Measurements from ENCODE around the gene MAN2B2.
"Not testable (repeated sequence)": the region's sequence is repeated elsewhere in the genome, so short reads cannot be mapped to it uniquely, and the experiment has no call there.

The MAN2B2 gene

DNA sequence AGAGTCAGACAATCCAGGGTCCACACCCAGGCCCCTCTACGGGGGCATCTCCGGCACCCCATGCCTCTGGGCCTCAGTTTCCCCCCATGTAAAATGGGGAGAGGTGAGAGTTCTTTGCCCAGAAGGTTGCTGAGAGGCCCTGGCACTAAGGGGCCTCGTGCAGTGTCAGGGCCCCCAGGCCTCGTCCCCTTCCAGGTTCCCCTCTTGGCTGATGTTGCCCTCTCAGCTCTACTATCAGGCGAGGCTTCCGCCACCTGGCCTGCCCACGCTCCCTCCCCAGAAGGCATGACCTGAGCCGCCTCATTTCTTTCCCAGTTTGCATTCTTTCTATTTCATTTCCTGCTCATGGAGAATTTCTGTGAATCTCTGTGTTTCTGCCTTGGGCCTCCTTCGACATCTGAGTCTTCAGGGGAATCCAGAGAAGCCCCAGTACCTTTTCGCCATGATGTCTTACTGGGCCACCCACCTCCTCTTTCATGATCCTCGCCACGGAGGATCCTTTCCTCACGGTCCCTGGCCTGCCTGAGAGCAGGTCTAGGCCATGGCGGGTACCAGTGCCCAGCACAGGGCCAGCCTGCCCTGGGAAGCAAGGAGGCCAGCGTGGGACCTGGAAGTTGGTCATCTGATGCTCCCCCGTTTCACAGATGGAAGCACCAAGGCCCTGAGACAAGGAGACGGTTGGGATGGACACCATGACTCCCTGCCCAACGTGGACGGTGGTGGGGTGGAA is 43.6 kb downstream of the MAN2B2 start:
- no peak for DNase-seq

DNA sequence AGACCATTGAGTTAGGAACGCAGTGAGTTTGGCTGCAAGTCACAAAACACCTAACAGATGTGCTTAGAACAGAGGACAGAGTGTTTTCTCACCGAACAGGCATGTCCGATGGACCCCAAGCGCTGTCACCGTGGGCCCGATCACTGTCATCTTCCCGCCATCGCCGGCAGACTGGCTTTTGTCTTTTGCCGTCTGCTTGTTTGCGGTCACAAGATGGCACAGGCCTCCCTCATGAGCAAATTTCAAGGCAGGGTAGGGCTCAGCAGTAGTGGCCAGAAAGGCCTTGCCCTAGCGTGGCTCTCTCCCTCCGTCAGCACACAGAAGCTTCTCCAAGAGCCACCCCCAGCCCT is 44.1 kb downstream of the MAN2B2 start:
- DNase-seq: no peak

DNA sequence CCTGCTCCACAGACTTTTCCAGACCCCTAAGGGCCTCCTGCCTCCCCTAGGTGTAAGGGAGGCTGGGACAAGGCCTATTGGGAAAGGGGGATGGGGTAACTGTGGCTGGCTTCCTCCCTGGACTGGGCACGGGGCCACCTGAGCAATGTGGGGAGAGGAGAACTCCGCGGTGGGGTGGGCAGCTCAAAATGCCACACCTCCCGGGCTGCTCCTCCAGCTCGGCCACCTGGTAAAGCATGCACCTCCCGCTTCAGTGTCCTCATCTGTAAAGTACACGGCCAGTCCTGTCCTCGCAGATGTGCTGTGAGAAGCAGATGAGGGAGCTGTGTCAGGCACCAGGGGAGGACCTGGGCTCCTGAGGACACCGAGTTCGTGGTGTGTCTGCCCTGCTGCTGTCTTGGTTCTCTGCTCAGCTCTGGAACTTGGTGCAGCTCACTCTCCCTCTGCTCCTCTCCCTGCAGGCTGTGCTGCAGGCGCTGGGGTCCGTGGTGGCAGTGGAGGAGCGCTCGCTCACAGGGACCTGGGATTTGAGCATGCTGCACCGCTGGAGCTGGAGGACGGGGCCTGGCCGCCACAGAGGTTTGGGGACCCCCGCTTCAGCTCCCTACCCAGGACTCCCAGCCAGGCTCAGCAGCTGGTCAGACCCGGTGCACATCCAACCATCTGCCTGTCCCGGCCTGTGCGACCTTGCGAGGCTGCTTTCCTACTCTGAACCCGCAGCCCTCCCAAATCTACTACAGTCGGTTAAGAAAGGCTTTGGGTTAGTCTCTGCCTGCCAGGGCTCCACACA is 44.7 kb downstream of the MAN2B2 start:
- DNase-seq: no peak

DNA sequence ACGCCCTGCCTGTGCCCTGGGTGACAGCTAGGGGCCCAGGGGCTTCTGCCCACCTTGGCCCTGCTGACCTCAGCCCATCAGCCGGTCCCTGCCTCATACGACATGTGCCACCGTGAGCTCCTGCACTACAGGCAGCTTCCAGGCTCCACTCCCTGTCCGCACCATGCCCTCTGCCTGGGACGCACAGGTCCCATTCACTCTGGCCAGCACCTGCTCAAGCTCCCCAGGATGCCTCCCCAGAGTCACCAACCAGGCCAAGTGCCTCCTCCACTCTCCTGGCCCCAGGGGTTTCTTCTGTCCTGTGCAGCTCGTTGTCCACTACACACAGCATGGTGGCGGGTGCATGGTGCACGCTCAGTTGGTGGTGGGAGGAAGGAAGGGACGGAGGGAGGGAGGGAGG is 45.3 kb downstream of the MAN2B2 start:
- DNase-seq: no peak

DNA sequence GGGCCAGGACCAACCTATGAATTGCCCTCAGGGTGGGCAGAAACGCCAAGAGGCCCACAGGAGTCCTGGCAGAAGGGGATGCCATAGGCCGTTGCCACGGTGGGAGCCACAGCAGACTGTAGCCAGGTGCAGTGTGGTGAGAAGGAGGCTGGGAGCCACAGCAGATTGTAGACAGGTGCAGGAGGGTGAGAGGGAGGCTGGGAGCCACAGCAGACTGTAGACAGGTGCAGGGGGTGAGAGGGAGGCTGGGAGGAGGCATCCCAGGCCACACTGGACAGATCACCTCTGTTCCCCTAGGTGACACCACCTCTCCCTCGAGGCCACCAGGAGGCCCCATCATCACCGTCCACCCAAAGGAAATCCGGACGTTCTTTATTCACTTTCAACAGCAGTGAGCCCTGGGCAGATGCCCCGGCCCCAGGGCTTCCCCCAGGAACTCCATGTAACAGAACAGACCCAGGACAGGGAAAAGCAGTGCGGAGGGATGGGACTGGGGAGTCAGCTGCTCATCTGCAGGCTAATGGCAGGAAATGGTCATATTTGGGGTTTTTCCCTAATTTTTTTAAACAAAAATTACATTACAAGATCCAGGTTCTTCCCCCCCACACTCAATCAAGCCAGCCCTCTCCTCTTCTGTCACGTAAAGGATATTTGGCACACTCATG is 46.0 kb downstream of the MAN2B2 start:
- DNase-seq: no peak

DNA sequence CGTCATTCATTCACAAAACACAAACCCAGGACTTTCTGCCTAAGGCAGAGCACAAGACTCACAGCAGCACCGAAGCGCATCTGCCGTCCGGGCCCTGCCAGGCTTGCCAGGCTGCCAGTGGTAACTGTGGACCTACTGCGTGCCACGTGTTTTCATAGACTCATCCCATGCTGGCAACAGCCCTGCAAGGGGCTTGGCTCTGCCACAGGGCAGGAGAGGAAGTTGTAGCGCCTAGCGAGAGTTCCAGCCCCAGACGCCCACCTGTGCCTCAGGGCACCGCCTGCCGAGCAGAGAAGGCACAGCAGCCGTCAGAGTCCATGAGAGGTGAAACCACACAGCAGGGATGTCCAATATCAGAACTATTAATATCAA is 46.6 kb downstream of the MAN2B2 start:
- DNase-seq: no peak

DNA sequence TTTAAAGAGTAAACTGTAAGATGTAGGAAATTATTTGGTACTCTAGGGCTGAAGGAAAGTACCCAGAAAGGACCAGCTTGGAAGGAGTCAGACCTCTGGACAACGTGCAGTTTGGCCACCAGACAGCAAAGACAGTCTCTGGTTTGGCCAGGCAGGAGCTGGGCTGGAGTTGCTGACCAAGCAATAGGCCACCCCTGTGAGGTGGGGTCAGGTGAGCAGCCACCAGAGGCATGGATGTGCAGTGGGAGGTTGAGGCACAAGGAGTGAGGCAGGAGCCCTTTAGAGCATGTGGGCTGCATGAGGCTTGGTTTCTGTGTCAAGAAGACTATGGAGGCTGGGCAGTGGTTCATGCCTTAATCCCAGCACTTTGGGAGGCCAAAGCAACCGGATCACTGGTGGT is 47.8 kb downstream of the MAN2B2 start:
- no peak for DNase-seq

DNA sequence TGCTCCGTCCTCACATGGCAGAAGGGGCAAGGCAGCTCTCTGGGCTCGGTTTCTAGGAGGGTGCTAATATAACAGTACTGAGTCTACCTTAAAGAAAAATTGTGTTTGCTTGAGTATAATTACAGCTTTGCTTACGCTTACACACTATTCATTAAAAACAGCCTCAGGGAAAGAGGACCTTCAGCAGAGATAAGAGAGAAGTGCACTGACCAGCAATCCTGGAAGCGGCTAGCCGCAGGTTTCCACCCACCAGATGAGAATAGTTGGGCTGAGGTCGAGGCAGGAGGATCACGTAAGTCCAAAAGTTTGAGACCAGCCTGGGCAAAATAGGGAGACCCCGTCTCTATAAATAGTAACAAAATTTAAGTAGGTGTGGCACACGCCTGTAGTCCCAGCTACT is 50.3 kb downstream of the MAN2B2 start:
- DNase-seq: no peak

DNA sequence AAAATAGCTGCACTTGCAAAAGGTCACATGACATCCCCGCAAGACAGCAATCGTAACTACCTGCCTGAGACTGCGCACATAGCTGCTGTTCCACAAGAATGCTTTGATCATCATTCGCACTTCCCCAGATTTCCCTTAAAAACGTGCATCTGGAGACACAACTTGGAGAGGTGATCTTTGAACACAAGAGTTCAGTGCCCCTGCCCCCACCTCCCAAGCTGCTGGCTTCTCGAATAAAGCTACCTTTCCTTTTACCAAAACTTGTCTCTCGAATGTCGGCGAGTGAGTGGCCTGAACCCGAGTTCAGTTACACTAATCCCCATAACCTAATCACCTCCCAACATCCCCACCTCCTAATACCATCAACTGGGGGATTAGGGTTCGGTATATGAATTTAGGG is 51.1 kb downstream of the MAN2B2 start:
- DNase-seq: no peak

DNA sequence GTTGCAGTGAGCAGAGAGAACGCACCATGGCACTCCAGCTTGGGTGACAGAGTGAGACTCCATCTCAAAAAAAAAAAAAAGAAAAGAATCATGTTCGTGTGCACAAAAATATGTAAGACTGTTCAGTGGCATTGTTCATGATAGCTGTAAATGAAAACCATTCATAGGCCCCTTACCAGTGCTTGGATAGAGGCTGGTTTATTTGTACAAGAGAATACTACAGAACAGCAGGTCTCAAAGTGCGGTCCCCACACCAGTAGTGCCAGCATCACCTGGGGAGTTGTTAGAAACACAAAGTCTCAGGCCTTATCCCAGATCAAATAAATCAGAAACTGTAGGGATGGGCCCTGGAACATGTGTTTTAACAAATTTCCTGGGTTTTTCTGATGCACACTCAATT is 52.8 kb downstream of the MAN2B2 start:
- DNase-seq: no peak

DNA sequence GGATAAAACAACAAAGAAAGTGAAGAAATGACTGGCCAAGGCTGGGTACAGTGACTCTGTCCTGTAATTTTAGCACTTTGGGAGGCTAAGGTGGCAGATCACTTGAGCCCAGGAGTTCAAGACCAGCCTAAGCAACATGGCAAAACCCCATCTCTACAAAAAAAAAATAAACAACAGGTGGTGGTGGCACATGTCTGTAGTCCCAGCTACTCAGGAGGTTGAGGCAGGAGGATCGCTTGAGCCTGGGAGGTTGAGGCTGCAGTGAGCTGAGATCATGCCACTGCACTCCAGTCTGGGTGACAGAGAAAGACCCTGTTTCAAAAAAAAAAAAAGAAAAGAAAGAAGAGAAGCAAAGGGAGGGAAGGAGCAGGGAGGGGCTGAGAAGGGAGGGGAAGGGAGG is 53.5 kb downstream of the MAN2B2 start:
- not testable (repeated sequence) for DNase-seq

DNA sequence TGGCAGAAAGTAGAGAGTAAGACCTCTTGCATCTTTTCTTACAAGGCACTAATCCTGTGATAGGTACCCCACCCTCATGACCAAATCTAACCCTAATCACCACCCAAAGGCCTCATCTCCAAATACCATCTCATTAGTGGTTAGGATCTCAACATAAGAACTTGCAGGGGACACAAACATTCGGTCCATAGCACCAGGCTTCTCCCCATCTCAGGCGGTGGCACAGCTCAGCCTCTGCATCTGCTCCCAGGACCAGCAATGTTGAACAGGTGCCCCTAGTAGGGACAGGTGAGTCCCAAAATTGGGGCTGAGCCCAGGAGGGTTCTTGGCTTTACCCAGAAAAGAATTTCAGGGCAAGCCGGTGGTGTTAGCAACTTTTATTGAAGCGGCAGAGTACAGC is 57.1 kb downstream of the MAN2B2 start:
- DNase-seq: no peak

DNA sequence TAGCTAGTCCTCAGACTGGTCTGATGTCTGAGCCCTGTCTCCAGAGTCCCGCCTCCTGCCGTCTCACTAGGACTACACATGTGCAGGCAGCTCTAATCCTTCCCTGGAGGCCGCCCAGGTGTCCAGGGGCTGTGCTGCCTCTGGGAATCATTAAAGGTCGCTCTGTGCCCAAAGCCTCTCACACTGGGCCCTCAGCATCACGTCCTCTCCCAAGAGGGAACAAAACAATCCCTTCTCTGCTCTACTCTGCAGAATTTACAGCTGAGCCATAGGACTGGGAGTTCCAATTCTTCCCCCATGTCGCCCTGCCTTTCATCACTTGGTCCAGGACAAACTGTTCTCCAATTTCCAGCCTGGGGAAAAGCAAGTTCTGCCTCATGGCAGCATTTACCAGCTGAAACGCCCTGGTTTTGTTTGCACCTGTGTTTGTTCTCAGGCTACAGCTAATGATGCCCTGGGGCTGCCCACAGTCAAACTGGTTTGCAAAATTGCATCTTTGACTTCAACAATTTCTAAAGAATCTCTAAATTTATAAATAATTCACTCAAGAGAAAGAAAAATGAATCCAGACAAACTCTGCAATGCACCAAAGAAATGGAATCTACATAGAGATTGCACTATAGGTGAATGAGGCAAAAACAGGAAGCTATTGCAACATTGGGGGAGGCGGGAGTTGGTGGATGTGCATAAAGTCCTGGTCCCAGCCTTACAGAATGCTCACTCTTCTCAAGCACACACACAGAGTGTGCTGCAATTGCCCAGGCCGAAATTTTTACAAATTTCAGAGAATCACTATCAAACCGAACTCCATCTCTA is 58.3 kb downstream of the MAN2B2 start:
- DNase-seq: no peak

DNA sequence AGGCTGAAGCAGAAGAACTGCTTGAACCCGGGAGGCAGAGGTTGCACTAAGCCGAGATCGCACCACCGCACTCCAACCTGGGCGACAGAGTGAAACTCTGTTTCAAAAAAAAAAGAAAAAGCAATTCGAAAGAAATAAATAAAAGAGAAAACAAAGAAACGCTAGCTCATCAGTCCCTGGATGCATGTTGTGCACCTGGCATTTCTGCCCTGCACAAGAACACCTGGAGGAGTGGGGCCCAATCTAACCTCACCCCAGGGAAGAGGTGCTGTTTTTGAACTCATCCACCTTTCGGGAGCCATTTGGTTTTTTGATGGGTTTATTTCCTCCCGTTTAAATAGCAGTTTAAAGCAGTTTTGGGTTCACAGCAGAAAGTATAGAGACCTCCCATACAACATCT is 59.8 kb downstream of the MAN2B2 start:
- DNase-seq: no peak

DNA sequence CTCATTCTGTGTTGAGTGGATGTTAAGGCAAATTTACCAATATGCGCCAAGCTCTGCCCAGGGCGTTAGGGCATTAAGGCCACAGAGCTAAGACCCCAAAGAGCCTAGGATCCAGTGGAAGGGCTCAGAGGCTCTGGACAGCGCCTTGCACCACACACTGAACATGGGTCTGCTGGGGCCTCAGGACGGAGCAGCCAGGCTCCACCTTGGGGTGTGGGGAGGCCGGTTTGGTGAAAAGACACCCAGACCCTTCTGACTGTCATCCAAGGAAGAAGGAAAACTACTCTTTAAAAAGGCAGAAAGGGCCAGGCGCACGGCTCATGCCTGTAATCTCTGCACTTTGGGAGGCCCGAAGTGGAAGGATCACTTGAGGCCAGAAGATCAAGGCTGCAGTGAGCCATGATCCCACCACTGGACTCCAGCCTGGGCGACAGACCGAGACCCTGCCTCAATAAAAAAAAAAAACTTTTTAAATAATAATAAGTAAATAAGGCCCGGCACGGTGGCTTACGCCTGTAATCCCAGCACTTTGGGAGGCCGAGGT is 64.2 kb downstream of the MAN2B2 start:
- DNase-seq: no peak

DNA sequence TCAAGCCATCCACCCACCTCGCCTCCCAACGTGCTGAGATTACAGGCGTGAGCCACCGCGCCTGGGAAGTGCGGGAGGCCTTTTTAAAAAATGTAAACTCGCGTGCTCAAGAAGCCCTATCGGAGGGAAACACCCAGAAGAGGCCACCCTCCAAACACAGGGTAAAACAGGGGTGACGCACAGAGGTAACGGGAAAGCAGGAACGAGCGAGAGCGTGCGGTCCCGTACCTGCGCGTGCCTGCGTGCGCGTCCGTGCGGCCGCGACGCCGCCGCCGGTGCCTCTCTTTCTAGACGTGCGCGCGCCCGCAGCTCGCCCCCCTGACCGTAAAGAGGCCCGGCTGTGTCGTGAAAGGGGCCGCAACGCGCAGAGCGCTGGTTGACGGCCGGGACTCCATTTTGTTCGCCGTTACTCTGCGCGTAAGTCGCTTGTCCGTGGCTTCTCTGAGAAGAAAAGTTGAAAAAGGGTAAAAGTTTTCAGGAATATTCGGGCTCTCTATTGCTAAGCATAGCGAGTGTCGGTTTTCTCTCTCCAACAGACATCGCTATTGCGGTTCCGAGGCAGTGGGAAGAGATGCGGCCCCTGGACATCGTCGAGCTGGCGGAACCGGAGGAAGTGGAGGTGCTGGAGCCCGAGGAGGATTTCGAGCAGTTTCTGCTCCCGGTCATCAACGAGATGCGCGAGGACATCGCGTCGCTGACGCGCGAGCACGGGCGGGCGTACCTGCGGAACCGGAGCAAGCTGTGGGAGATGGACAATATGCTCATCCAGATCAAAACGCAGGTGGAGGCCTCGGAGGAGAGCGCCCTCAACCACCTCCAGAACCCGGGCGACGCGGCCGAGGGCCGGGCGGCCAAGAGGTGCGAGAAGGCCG is 65.5 kb downstream of the MAN2B2 start, which contains the start of gene MRFAP1:
Gene MRFAP1 (plus strand): TSS at position 394 of the 872 bp plus-strand sequence. CDS start 178 bp downstream, at position 572.
- DNase-seq: peak; percentile 92

DNA sequence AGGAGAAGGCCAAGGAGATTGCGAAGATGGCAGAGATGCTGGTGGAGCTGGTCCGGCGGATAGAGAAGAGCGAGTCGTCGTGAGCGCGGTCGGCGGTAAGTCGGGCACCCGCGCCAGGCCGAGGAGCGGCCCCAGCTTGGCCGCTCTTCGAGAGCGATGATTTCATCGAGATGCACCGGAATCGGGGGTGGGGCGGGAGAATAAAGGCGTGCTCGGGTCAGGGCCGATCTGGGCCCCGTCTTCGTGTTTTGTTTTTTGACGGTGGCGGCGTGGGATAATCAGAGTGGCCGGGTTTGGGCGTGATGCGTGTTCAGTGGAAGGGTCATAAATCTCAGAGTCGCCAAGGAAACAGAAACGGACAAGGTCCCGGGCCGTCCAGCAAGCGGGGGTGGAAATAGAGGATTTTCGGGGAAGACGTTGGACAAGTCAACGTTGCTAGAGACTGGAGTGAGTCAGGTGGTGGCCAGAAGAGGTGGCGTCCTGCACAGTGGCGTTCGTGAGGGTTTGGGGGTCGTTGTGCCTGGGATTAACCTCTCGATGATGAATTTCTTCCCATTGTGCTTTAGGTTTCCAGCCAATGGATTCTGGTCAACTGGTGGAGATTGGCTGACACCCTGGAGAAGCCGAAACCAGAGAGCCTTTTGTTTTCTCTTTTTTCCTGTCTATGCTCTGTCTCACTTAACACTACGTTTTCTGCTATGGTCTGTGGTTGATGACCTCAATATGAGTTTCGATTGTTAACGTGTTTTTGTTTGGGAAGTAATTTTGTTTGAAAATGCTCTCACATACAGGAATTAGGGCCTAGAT is 66.4 kb downstream of the MAN2B2 start:
- DNase-seq: peak; percentile 45

DNA sequence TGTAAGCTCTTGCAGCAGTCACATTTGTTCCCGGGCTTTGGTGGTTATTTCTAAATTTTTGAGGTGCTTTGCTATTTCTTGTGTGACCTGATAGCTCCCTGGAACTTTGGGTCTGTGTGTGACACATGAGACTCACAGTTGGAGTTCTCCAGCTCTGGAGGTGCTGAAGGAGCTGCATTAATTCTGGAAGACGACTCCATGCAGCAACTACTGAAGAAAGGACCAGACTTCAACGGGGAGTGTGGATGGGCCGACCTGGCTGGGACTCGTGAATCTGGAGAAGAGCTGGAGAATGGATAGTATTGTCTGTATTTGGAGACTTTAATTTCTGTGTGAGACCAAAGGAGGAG is 67.0 kb downstream of the MAN2B2 start:
- DNase-seq: no peak

DNA sequence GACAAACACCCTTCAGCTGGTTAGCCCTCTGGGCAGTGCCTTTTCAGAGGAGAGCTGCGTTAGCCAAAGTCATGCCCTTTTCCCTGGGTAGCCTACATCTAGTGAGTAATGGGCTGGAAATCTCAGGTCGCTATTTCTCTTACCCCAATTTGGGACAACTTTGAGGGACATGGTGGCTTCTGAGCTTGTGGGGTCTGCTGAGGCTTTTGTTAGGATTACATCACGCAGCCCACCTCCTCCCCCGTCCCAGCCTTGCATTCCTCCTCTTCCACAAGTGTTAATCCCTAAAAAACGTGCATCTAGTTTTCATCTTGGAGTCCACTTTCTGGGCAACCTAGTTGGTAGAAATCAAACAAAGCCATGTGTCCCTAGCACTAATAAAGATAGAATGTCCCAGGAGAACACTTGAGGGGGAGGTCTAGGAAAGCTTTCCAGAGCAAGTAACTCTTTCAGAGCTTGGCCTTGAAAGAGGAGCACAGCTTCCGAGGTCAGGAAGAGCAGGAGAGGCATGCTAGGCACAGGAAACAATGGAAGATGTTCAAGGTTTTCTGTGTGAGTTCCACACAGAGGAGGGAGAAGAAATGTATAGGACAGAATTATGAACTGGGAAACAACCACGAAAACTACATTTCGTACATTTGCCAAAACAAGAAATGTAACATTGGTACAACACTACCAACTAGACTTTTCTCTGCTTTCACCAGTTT is 68.3 kb downstream of the MAN2B2 start:
- DNase-seq: no peak

DNA sequence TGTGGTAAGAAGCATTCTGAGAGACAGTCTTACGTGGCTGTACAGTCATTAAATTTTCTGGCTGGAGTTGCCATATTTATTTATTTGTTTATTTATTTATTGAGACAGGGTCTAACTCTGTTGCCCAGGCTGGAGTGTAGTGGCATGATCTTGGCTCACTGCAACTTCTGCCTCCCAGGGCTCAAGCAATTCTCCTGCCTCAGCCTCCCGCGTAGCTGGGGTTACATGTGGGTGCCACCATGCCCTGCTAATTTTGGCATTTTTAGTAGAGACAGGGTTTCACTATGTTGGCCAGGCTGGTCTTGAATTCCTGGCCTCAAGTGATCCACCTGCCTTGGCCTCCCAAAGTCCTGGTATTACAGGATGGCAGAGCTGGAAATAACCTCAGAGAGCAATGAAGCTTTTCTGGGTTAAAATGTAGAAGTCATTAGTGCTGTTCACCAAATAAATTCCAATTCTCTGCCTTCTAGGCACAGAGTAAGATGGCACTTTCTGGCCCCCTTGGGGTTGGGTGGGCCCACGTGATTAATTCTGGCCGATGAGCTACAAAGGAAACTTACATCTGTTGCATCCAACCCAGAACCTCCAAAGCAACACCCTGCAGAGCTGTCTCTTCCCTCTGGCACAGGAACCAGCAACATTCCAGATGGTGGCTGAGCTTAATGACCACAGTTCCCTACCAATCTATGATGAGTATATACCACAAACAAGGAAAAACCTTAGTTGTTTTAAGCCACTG is 70.0 kb downstream of the MAN2B2 start:
- DNase-seq: no peak
